Retinal pigment epithelial cell (primary cell): ENCODE results near the gene SERPIND1.
A peak's percentile ranks its signal among the peaks of the same experiment; 100 is the strongest.

Experiments
- DNase-seq: peaks from one replicate; pipeline ENCODE4 v3.0.0-alpha.2; 2010; ENCODE audit warnings: low read depth
- H3K4me3 ChIP-seq: 2 replicates; pipeline ENCODE4 v1.5.1; 2011; ENCODE audit warnings: mild to moderate bottlenecking, low read length, control low read depth, moderate library complexity
- TF ChIP-seq, protein P1 (sequence below): conservative IDR thresholded peaks from 2 replicates; pipeline ENCODE4 v1.5.1; 2011; ENCODE audit warnings: low read depth, low read length, control low read depth, inconsistent platforms

Gene SERPIND1

GRCh38 chr22:20738394-20739089 lies 35.4 kb upstream of the SERPIND1 start:
- DNase-seq, result no peak
- TF ChIP-seq, protein P1, sequence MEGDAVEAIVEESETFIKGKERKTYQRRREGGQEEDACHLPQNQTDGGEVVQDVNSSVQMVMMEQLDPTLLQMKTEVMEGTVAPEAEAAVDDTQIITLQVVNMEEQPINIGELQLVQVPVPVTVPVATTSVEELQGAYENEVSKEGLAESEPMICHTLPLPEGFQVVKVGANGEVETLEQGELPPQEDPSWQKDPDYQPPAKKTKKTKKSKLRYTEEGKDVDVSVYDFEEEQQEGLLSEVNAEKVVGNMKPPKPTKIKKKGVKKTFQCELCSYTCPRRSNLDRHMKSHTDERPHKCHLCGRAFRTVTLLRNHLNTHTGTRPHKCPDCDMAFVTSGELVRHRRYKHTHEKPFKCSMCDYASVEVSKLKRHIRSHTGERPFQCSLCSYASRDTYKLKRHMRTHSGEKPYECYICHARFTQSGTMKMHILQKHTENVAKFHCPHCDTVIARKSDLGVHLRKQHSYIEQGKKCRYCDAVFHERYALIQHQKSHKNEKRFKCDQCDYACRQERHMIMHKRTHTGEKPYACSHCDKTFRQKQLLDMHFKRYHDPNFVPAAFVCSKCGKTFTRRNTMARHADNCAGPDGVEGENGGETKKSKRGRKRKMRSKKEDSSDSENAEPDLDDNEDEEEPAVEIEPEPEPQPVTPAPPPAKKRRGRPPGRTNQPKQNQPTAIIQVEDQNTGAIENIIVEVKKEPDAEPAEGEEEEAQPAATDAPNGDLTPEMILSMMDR, result no peak
- no peak overlapping the region for H3K4me3 ChIP-seq

GRCh38 chr22:20740222-20740951 lies 33.5 kb upstream of the SERPIND1 start:
- TF ChIP-seq, protein P1, result no peak
- no peak for DNase-seq
- H3K4me3 ChIP-seq, result no peak overlapping the region

GRCh38 chr22:20741008-20741633 lies 32.8 kb upstream of the SERPIND1 start:
- no peak for DNase-seq
- TF ChIP-seq, protein P1, result no peak
- no peak overlapping the region for H3K4me3 ChIP-seq

DNA sequence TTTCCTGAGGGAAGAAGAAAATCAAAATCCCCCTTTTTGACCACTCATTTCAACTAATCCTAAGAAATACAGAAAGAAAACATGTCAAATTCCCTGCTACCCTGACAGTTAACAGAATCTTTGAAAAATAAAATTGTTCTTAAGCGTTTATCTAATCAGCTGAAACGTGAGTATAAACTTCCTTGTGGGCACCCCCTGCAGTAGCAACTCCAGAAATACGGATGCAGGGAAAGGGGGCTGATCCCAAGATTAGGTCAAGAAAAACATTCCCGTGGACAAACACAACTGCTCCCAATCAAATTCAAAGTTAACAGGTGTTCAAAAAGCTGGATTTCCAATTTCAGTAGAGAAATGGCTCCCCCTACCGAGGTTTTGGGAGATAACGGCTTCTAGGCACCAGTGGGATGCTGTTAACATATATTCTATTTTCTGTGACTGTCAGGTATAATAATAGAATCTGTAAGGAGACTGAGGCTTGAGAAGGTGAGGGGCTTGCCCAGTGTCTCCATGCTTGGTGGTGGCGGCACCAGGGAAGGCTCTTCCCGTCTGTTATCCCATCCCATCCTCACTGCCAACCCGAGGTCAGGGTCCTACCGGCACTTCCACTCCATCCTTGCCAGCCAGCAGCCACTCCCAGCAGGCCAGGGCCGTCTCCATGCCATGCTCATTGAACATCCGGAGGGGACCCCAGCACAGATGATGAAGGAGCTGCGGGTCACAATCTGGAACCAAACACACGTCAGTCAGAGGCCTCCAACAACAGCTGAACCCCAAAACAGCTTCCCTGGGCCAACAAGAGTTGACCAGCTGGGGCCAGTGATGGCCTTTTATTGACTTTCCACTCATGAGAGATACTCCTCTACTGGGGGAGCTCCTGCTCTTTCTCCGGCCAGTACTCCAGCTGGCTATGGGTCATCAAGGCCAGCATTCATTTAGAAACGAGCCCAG lies 32.0 kb upstream of the SERPIND1 start:
- TF ChIP-seq, protein P1, result peak; percentile 80
- H3K4me3 ChIP-seq, result no peak overlapping the region
- DNase-seq, result no peak

- H3K4me3 ChIP-seq, result no peak overlapping the region
- TF ChIP-seq, protein P1, result no peak
- DNase-seq, result no peak
These were observed 31.1 kb upstream of the SERPIND1 start for GRCh38 chr22:20742764-20743163.

- TF ChIP-seq, protein P1, result no peak
- no peak for DNase-seq
- no peak overlapping the region for H3K4me3 ChIP-seq
These were observed 29.5 kb upstream of the SERPIND1 start for GRCh38 chr22:20744456-20744855.
